K562 (cell line): ENCODE results near the gene TMEM150A. TPM values are rescaled to one million over a fixed set of nuclear protein-coding genes. Genes with fewer than 3 reads are reported as not detected.

Experiments used
- ATAC-seq: fragments of 200-7000 bp; cut with Tn5 transposase; 3 replicates; pipeline ENCODE4 v1.9.1; 2020; ENCODE audit warnings: moderate library complexity
- BruUV-seq: library from RNA; stranded (reverse); fragments of 400-500 nt; replicated peaks from 2 replicates; lab custom pipeline; 2021; lab: Mats Ljungman, UMichigan
- CTCF ChIA-PET: fragments of 300-600 bp; formaldehyde crosslinking; extraction: SDS; loops from one replicate; lab custom pipeline; 2021; ENCODE audit warnings: low intra/inter-chr PET ratio; lab: Yijun Ruan, JAX
- POLR2A ChIA-PET: fragments of 300-600, 350-650 bp; sonication (Branson Sonifier 250); formaldehyde crosslinking; extraction: SDS; loops from one replicate; lab custom pipeline; 2021; ENCODE audit warnings: antibody characterized with exemption, inconsistent platforms; lab: Yijun Ruan, JAX
- DNase-seq, 4 experiments: peaks; one replicate each; pipeline versions ENCODE4 v3.0.0 to v3.0.0-alpha.2; 2011 to 2018; ENCODE audit warnings: low spot score in 3 of 4, mixed read lengths in 3 of 4; ENCODE audit errors: extremely low read depth in 1 of 4
- FAIRE-seq: peaks from 2 replicates; lab custom pipeline; 2011; peaks lifted over from hg19 to GRCh38; lab: Jason Lieb, UNC
- H2AFZ ChIP-seq: 2 replicates; pipeline ENCODE4 v1.6.0; 2011; ENCODE audit warnings: low read depth, low read length, control low read depth, inconsistent platforms
- H3K27ac ChIP-seq: fragments of 200-600 bp; 3 replicates; pipeline ENCODE4 v1.8.0; 2011; ENCODE audit warnings: low read depth, mild to moderate bottlenecking, control low read depth, inconsistent platforms, low read length, moderate library complexity, mixed read lengths; ENCODE audit errors: extremely low read depth
- H3K27me3 ChIP-seq, 2 experiments: fragments of 300-600 bp in 1 of 2; 2 replicates in 1 of 2; 3 replicates in 1 of 2; pipeline versions ENCODE4 v1.6.0 to v1.8.0; 2011; ENCODE audit warnings: inconsistent platforms in 2 of 2, low read length in 2 of 2, mild to moderate bottlenecking in 1 of 2, mixed read lengths in 1 of 2, moderate library complexity in 1 of 2; ENCODE audit not compliant: control insufficient read depth in 2 of 2, insufficient read depth in 2 of 2
- H3K36me3 ChIP-seq: fragments of 300-600 bp; 3 replicates; pipeline ENCODE4 v1.8.0; 2011; ENCODE audit warnings: mild to moderate bottlenecking, low read length, inconsistent platforms; ENCODE audit not compliant: control insufficient read depth, insufficient read depth
- H3K4me1 ChIP-seq, 2 experiments: fragments of 200-600 bp in 1 of 2; replicated peaks in 1 of 2; 2 replicates in 1 of 2; 3 replicates in 1 of 2; pipeline versions ENCODE4 v1.5.1 to v1.8.0; 2011; ENCODE audit warnings: inconsistent platforms in 2 of 2, low read length in 2 of 2, mild to moderate bottlenecking in 1 of 2, mixed read lengths in 1 of 2, moderate library complexity in 1 of 2; ENCODE audit not compliant: control insufficient read depth in 2 of 2, insufficient read depth in 2 of 2
- H3K4me2 ChIP-seq: 2 replicates; pipeline ENCODE4 v1.6.1; 2011; ENCODE audit warnings: low read length, control low read depth, inconsistent platforms, mixed read lengths; ENCODE audit not compliant: insufficient read depth
- H3K4me3 ChIP-seq: fragments of 200-600 bp; sonication (generic), shearing (Covaris generic); 2 replicates; pipeline ENCODE4 v1.5.1; 2016; ENCODE audit warnings: control low read depth, inconsistent platforms
- H3K79me2 ChIP-seq: fragments of 200-600 bp; 3 replicates; pipeline ENCODE4 v1.8.0; 2011; ENCODE audit warnings: low read length, inconsistent platforms; ENCODE audit not compliant: control insufficient read depth, insufficient read depth
- H3K9ac ChIP-seq, 2 experiments: 2 replicates each; pipeline versions ENCODE4 v1.6.0 to v1.6.1; 2011; ENCODE audit warnings: low read depth in 2 of 2, low read length in 2 of 2, control low read depth in 1 of 2, inconsistent platforms in 1 of 2, mild to moderate bottlenecking in 1 of 2, mixed read lengths in 1 of 2; ENCODE audit not compliant: insufficient read depth in 1 of 2
- H3K9me1 ChIP-seq: one replicate; pipeline ENCODE4 v1.6.0; 2011; ENCODE audit warnings: inconsistent platforms, mild to moderate bottlenecking, low read length, moderate library complexity; ENCODE audit not compliant: control insufficient read depth, insufficient read depth
- H3K9me3 ChIP-seq: replicated peaks from 2 replicates; pipeline ENCODE4 v1.5.1; 2011; ENCODE audit warnings: low read depth, low read length, inconsistent platforms; ENCODE audit not compliant: control insufficient read depth, insufficient read depth
- H4K20me1 ChIP-seq: replicated peaks from 2 replicates; pipeline ENCODE4 v1.6.1; 2011; ENCODE audit warnings: low read length, inconsistent platforms, mixed read lengths; ENCODE audit not compliant: control insufficient read depth, insufficient read depth
- ARID3B ChIP-seq: fragments of 250-450 bp; sonication (Bioruptor Pico); IDR thresholded peaks from 2 replicates; pipeline ENCODE4 v1.4.0; 2020; ENCODE audit warnings: borderline replicate concordance
- CTCF ChIP-seq, 3 experiments: IDR thresholded peaks in 2 of 3; conservative IDR thresholded peaks in 1 of 3; 2 replicates each; pipeline ENCODE4 v1.5.1; 2011 to 2012; ENCODE audit warnings: low read length in 3 of 3, mild to moderate bottlenecking in 3 of 3, control low read depth in 2 of 3, improper control_type of control experiment in 1 of 3, inconsistent platforms in 1 of 3, low read depth in 1 of 3, mixed read lengths in 1 of 3, moderate library complexity in 1 of 3; ENCODE audit not compliant: insufficient read depth in 2 of 3
- MAFG ChIP-seq: fragments of 450-650 bp; conservative IDR thresholded peaks from 2 replicates; pipeline ENCODE4 v1.6.1; 2016; ENCODE audit warnings: missing genetic modification characterization, missing compliant biosample characterization
- MAX ChIP-seq: sonication (generic); formaldehyde crosslinking; IDR thresholded peaks from 2 replicates; pipeline ENCODE4 v1.9.0; 2022; ENCODE audit warnings: mild to moderate bottlenecking, missing genetic modification reagents
- NCOA2 ChIP-seq, 2 experiments: fragments of 450-650 bp; IDR thresholded peaks; 2 replicates each; pipeline ENCODE4 v1.6.1; 2018; ENCODE audit warnings: mild to moderate bottlenecking in 2 of 2, moderate library complexity in 1 of 2; ENCODE audit not compliant: partially characterized antibody in 2 of 2
- NFE2L1 ChIP-seq: fragments of 450-650 bp; IDR thresholded peaks from 2 replicates; pipeline ENCODE4 v1.6.1; 2016; ENCODE audit warnings: missing genetic modification characterization, low read depth, mild to moderate bottlenecking, missing compliant biosample characterization, moderate library complexity, borderline replicate concordance
- RAD21 ChIP-seq, 2 experiments: fragments of 250-450 bp in 1 of 2; fragments of 450-650 bp in 1 of 2; sonication (Bioruptor Pico) in 1 of 2; formaldehyde crosslinking in 1 of 2; IDR thresholded peaks in 1 of 2; conservative IDR thresholded peaks in 1 of 2; 2 replicates each; pipeline versions ENCODE4 v1.4.0 to v1.8.0; 2020 to 2022; ENCODE audit warnings: mild to moderate bottlenecking in 2 of 2, moderate library complexity in 1 of 2
- WGBS: fragments of 100-300 bp; shearing (Covaris generic); methylation state at CpG from one replicate; pipeline ENCODE4 v1.1.6; 2016; ENCODE audit warnings: low coverage, mixed read lengths; ENCODE audit not compliant: insufficient coverage; ENCODE audit errors: missing lambda C conversion rate; 5-methylcytosine and 5-hydroxymethylcytosine counted together
- in situ Hi-C: fragments of 300-500 bp; cut with MboI; formaldehyde crosslinking; loops from 4 replicates; pipeline ENCODE4 v1.15.0; 2018; ENCODE audit warnings: inconsistent platforms, mixed read lengths
- intact Hi-C: fragments of 100-400 bp; cut with micrococcal nuclease; formaldehyde crosslinking; loops from 2 replicates; pipeline ENCODE4 v1.14.2; 2022
- polyA plus RNA-seq, 8 experiments: library from polyadenylated mRNA; depleted of rRNA in 4 of 8; stranded (reverse) in 5 of 8; unstranded in 3 of 8; fragments of >200 nt; fragmentation: Nextera tagmentation in 2 of 8; fragmentation: Illumina TruSeq in 1 of 8; extraction: Ambion mirVana in 2 of 8; extraction: Trizol in 1 of 8; gene quantifications; 2 replicates each; pipeline versions ENCODE4 v1.2.1 to v1.2.3, GENCODE V29; 2011 to 2014; ENCODE audit warnings: inconsistent platforms in 1 of 8, missing spikeins in 1 of 8
- total RNA-seq, 7 experiments: library from RNA; depleted of rRNA in 6 of 7; stranded (reverse); fragments of >200 nt in 6 of 7; fragmentation: Illumina TruSeq in 2 of 7; extraction: Trizol in 2 of 7; gene quantifications; 2 replicates each; pipeline versions ENCODE4 v1.2.1 to v1.2.3, GENCODE V29; 2011 to 2021; ENCODE audit warnings: low replicate concordance in 1 of 7

Gene TMEM150A
- total and polyA plus RNA-seq, 9 of the 15 experiments (the other 6 are each of a cell fraction or from before 2014, with no cell fraction given), result 3.9 to 17.1 (median 8.4) TPM

GRCh38 chr2:85649201-85650190, 47.0 kb upstream of the TMEM150A start (continued):
- no peak for TF ChIP-seq ARID3B (CRISPR knock-in tag)
- TF ChIP-seq MAFG (tag), result no peak
- no peak for TF ChIP-seq NCOA2 (IDR thresholded peaks at IDR 0.05; ENCODE audit: partially characterized antibody in 2 of 2)
- no peak for TF ChIP-seq NFE2L1
- TF ChIP-seq, all 486 proteins: peak for 0

GRCh38 chr2:85648619-85649018, 46.1 kb upstream of the TMEM150A start:
- in situ Hi-C loops, result no loop called here
- intact Hi-C loops, result no loop called here
- FAIRE-seq (peak; percentile 77), ATAC-seq (peak; percentile 80), DNase-seq (peak; percentile 41 to 63 (median 49))
- H3K27ac ChIP-seq, result no peak overlapping the region
- 71% methylated on average over 2 of the region's 2 CpGs for WGBS
- H3K9ac ChIP-seq, result no peak overlapping the region
- H3K9me1 ChIP-seq, result no peaks in the 10 kb centered on the region
- no peak overlapping the region for H2AFZ ChIP-seq
- CTCF ChIA-PET, result interaction anchor here (0.7 kb wide), 1 partner anchor 9 kb away, joined by 3 read pairs; no protein-coding TSS in a partner anchor
- no peak overlapping the region for H3K4me2 ChIP-seq
- TF ChIP-seq RAD21 (CRISPR knock-in tag; conservative IDR thresholded peaks at IDR 0.05 in 1 of 2, IDR thresholded peaks at IDR 0.05 in 1 of 2) (peak in 1 of 2 experiments; percentile 37; a peak in 1 of 4 replicates), MAX (CRISPR knock-in tag) (no peak), CTCF (IDR thresholded peaks at IDR 0.05 in 2 of 3, conservative IDR thresholded peaks at IDR 0.05 in 1 of 3; ENCODE audit: insufficient read depth in 2 of 3, low read depth in 1 of 3, low read length in 3 of 3) (peak; percentile 45 to 59 (median 49))
- no peak overlapping the region for H3K4me3 ChIP-seq
- H3K4me1 ChIP-seq, result no peaks in the 10 kb centered on the region
- peaks cover 93% of the 10 kb centered on the region for H3K36me3 ChIP-seq
- no peaks in the 10 kb centered on the region for H3K9me3 ChIP-seq
- no peaks in the 10 kb centered on the region for H3K79me2 ChIP-seq
- H3K27me3 ChIP-seq, result no peaks in the 10 kb centered on the region
- POLR2A ChIA-PET, result interaction anchor here (0.7 to 2.8 kb wide), 4 partner anchors 10 to 110 kb away, joined by 3 to 17 read pairs (median 3); partner anchors contain the start of gene MAT2A
- H4K20me1 ChIP-seq, result 0 out of 2 replicates have a peak, but pooled peaks cover 3% of the 10 kb centered on the region
- no TSS peak for BruUV-seq
